Neural cell (in vitro differentiated cells): ENCODE results near the gene SCAP. TPM values are rescaled to one million over a fixed set of nuclear protein-coding genes. Genes with fewer than 3 reads are reported as not detected.

Experiments
- H2AFZ ChIP-seq: fragments of 200-600, 300-800 bp; sonication (generic), shearing (Covaris generic); 2 replicates; pipeline ENCODE4 v1.6.0; 2014; ENCODE audit warnings: low read depth, mild to moderate bottlenecking, antibody characterized with exemption, low read length, moderate library complexity
- H3F3A ChIP-seq: fragments of 200-600 bp; shearing (Covaris generic); 2 replicates; pipeline ENCODE4 v1.6.1; 2016; ENCODE audit warnings: mild to moderate bottlenecking, moderate library complexity, mixed read lengths, antibody characterized with exemption, low read length; ENCODE audit not compliant: insufficient read depth, poor library complexity, severe bottlenecking
- H3K27ac ChIP-seq: fragments of 200-600, 300-800 bp; sonication (generic), shearing (Covaris generic); 2 replicates; pipeline ENCODE4 v1.5.1; 2014; ENCODE audit warnings: mild to moderate bottlenecking, low read length, moderate library complexity
- H3K27me3 ChIP-seq: fragments of 300-800, 200-600 bp; sonication (generic), shearing (Covaris generic); 2 replicates; pipeline ENCODE4 v1.6.0; 2014; ENCODE audit warnings: mild to moderate bottlenecking, low read depth, low read length, moderate library complexity; ENCODE audit not compliant: insufficient read depth
- H3K36me3 ChIP-seq: fragments of 300-800, 200-600 bp; sonication (generic), shearing (Covaris generic); 2 replicates; pipeline ENCODE4 v1.5.1; 2014; ENCODE audit warnings: mild to moderate bottlenecking, antibody characterized with exemption, low read length, moderate library complexity; ENCODE audit not compliant: insufficient read depth
- H3K4me2 ChIP-seq: fragments of 300-800, 200-600 bp; sonication (generic), shearing (Covaris generic); 2 replicates; pipeline ENCODE4 v1.6.0; 2014; ENCODE audit warnings: mild to moderate bottlenecking, low read length
- H3K4me3 ChIP-seq: fragments of 300-800, 200-600 bp; sonication (generic), shearing (Covaris generic); 2 replicates; pipeline ENCODE4 v1.5.1; 2014; ENCODE audit warnings: mild to moderate bottlenecking, low read length, moderate library complexity
- H3K79me2 ChIP-seq: fragments of 200-600 bp; shearing (Covaris generic); replicated peaks from 2 replicates; pipeline ENCODE4 v1.6.0; 2014; ENCODE audit warnings: mild to moderate bottlenecking, low read length, moderate library complexity; ENCODE audit not compliant: insufficient read depth
- H3K9ac ChIP-seq: fragments of 300-800, 200-600 bp; sonication (generic), shearing (Covaris generic); 2 replicates; pipeline ENCODE4 v1.6.1; 2016; ENCODE audit warnings: mild to moderate bottlenecking, low read length, mixed read lengths
- H3K9me2 ChIP-seq: fragments of 200-600 bp; shearing (Covaris generic); 2 replicates; pipeline ENCODE4 v1.6.1; 2016; ENCODE audit warnings: mild to moderate bottlenecking, low read length, mixed read lengths; ENCODE audit not compliant: insufficient read depth
- H3K9me3 ChIP-seq: fragments of 200-600, 300-800 bp; sonication (generic), shearing (Covaris generic); 2 replicates; pipeline ENCODE4 v1.6.1; 2016; ENCODE audit warnings: mild to moderate bottlenecking, mixed run types, low read length, moderate library complexity, mixed read lengths
- H4K20me1 ChIP-seq: fragments of 200-600 bp; shearing (Covaris generic); 2 replicates; pipeline ENCODE4 v1.6.1; 2016; ENCODE audit warnings: mild to moderate bottlenecking, mixed run types; ENCODE audit not compliant: insufficient read depth
- EP300 ChIP-seq: fragments of 450-650 bp; conservative IDR thresholded peaks from 2 replicates; pipeline ENCODE4 v1.6.1; 2014; ENCODE audit warnings: antibody characterized with exemption, mild to moderate bottlenecking, moderate library complexity; ENCODE audit not compliant: poor library complexity, severe bottlenecking
- EZH2 ChIP-seq: fragments of 200-600, 300-800 bp; shearing (Covaris generic), sonication (generic); IDR thresholded peaks from 2 replicates; pipeline ENCODE4 v1.6.1; 2014; ENCODE audit warnings: antibody characterized with exemption, low read length, borderline replicate concordance, mild to moderate bottlenecking; ENCODE audit not compliant: insufficient read depth, poor library complexity, severe bottlenecking
- MXI1 ChIP-seq: fragments of 450-650 bp; conservative IDR thresholded peaks from 2 replicates; pipeline ENCODE4 v1.6.1; 2014; ENCODE audit warnings: antibody characterized with exemption, mild to moderate bottlenecking; ENCODE audit not compliant: poor library complexity, severe bottlenecking
- POLR2AphosphoS5 ChIP-seq: IDR thresholded peaks from 2 replicates; pipeline ENCODE4 v1.6.1; 2012
- RAD21 ChIP-seq: fragments of 450-650 bp; conservative IDR thresholded peaks from 2 replicates; pipeline ENCODE4 v1.6.1; 2014; ENCODE audit warnings: antibody characterized with exemption, mild to moderate bottlenecking, moderate library complexity
- REST ChIP-seq: IDR thresholded peaks from 2 replicates; pipeline ENCODE4 v1.6.1; 2012; ENCODE audit warnings: borderline replicate concordance
- SMC3 ChIP-seq: fragments of 450-650 bp; conservative IDR thresholded peaks from 2 replicates; pipeline ENCODE4 v1.6.1; 2014; ENCODE audit warnings: antibody characterized with exemption, mild to moderate bottlenecking, moderate library complexity; ENCODE audit not compliant: poor library complexity
- TAF1 ChIP-seq: IDR thresholded peaks from 2 replicates; pipeline ENCODE4 v1.6.1; 2012; ENCODE audit warnings: low read depth
- polyA plus RNA-seq: library from polyadenylated mRNA; depleted of rRNA; stranded (reverse); fragments of >200 nt; gene quantifications from 2 replicates; pipeline ENCODE4 v1.2.3, GENCODE V29; 2014
- TF ChIP-seq, protein P1 (sequence below): fragments of 450-650 bp; IDR thresholded peaks from 2 replicates; pipeline ENCODE4 v1.5.1; 2014; ENCODE audit warnings: antibody characterized with exemption, mild to moderate bottlenecking, moderate library complexity; ENCODE audit not compliant: poor library complexity, severe bottlenecking

The SCAP gene
- polyA plus RNA-seq, 1 donor from 2014 or later = 58.0 TPM

- TF ChIP-seq MXI1 = no peak
- TF ChIP-seq EP300 = no peak
- TF ChIP-seq TAF1 = no peak
- no peak for TF ChIP-seq EZH2
- TF ChIP-seq, protein P1, sequence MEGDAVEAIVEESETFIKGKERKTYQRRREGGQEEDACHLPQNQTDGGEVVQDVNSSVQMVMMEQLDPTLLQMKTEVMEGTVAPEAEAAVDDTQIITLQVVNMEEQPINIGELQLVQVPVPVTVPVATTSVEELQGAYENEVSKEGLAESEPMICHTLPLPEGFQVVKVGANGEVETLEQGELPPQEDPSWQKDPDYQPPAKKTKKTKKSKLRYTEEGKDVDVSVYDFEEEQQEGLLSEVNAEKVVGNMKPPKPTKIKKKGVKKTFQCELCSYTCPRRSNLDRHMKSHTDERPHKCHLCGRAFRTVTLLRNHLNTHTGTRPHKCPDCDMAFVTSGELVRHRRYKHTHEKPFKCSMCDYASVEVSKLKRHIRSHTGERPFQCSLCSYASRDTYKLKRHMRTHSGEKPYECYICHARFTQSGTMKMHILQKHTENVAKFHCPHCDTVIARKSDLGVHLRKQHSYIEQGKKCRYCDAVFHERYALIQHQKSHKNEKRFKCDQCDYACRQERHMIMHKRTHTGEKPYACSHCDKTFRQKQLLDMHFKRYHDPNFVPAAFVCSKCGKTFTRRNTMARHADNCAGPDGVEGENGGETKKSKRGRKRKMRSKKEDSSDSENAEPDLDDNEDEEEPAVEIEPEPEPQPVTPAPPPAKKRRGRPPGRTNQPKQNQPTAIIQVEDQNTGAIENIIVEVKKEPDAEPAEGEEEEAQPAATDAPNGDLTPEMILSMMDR = no peak
- TF ChIP-seq SMC3 = no peak
- TF ChIP-seq POLR2AphosphoS5 = no peak
- TF ChIP-seq RAD21 = no peak
- no peak for TF ChIP-seq REST
- no peaks in the 10 kb centered on the region for H3K79me2 ChIP-seq
- no peaks in the 10 kb centered on the region for H3K36me3 ChIP-seq
- H3F3A ChIP-seq = no peaks in the 10 kb centered on the region
- H3K4me2 ChIP-seq = no peak overlapping the region
- H3K9ac ChIP-seq = no peak overlapping the region
- H3K27ac ChIP-seq = no peak overlapping the region
- H4K20me1 ChIP-seq = no peaks in the 10 kb centered on the region
- no peaks in the 10 kb centered on the region for H3K9me3 ChIP-seq
- H3K9me2 ChIP-seq = no peaks in the 10 kb centered on the region
- H2AFZ ChIP-seq = no peak overlapping the region
- H3K4me3 ChIP-seq = no peak overlapping the region
- H3K27me3 ChIP-seq = no peaks in the 10 kb centered on the region
These were observed 46.1 kb downstream of the SCAP start for GRCh38 chr3:47429476-47430270.

- Histone ChIP-seq H3K36me3 (no peaks in the 10 kb centered on the region), H3K4me2 (no peak overlapping the region), H3F3A (no peaks in the 10 kb centered on the region), H3K27ac (no peak overlapping the region), H2AFZ (no peak overlapping the region), H3K4me3 (no peak overlapping the region), H3K9me2 (no peaks in the 10 kb centered on the region), H3K79me2 (no peaks in the 10 kb centered on the region), H3K9ac (no peak overlapping the region), H3K9me3 (no peaks in the 10 kb centered on the region), H3K27me3 (no peaks in the 10 kb centered on the region), H4K20me1 (no peaks in the 10 kb centered on the region)
- TF ChIP-seq EZH2 (no peak), EP300 (no peak), MXI1 (no peak), TAF1 (no peak), SMC3 (no peak), POLR2AphosphoS5 (no peak), RAD21 (no peak), REST (no peak)
- TF ChIP-seq, protein P1 = no peak
These were observed 47.1 kb downstream of the SCAP start for GRCh38 chr3:47428662-47429061.
